SU-DHL-6 (cell line): Measurements from ENCODE around the gene NUCB2.

ENCODE experiments used
- H2AFZ ChIP-seq: fragments of 200-600 bp; sonication (generic); 2 replicates; pipeline ENCODE4 v1.6.1; 2014; ENCODE audit warnings: low read depth, mild to moderate bottlenecking, moderate library complexity, mixed read lengths, antibody characterized with exemption, low read length; ENCODE audit not compliant: severe bottlenecking
- H3F3A ChIP-seq: fragments of 200-600 bp; shearing (Covaris generic); 2 replicates; pipeline ENCODE4 v1.6.0; 2016; ENCODE audit warnings: antibody characterized with exemption, mild to moderate bottlenecking; ENCODE audit not compliant: insufficient read depth
- H3K27ac ChIP-seq: fragments of 200-600 bp; sonication (generic); 2 replicates; pipeline ENCODE4 v1.5.1; 2016; ENCODE audit warnings: low read depth, mild to moderate bottlenecking, low read length, moderate library complexity, mixed read lengths
- H3K27me3 ChIP-seq: fragments of 200-600 bp; sonication (generic), shearing (Covaris generic); 2 replicates; pipeline ENCODE4 v1.6.0; 2014; ENCODE audit warnings: mild to moderate bottlenecking, low read length
- H3K36me3 ChIP-seq: fragments of 200-600 bp; sonication (generic); 2 replicates; pipeline ENCODE4 v1.6.1; 2014; ENCODE audit warnings: mild to moderate bottlenecking, low read length, mixed read lengths
- H3K4me2 ChIP-seq: fragments of 300-600, 200-600 bp; shearing (Covaris generic), sonication (generic); 2 replicates; pipeline ENCODE4 v1.6.0; 2014; ENCODE audit warnings: low read length, low read depth, mild to moderate bottlenecking; ENCODE audit not compliant: poor library complexity, severe bottlenecking
- H3K4me3 ChIP-seq: fragments of 200-600 bp; sonication (generic); 2 replicates; pipeline ENCODE4 v1.5.1; 2014; ENCODE audit warnings: antibody characterized with exemption, low read length, mild to moderate bottlenecking, mixed read lengths; ENCODE audit not compliant: insufficient read depth, poor library complexity, severe bottlenecking
- H3K79me2 ChIP-seq: fragments of 200-600 bp; sonication (generic); 2 replicates; pipeline ENCODE4 v1.6.1; 2014; ENCODE audit warnings: mild to moderate bottlenecking, low read length, moderate library complexity; ENCODE audit not compliant: insufficient read depth
- H3K9ac ChIP-seq: fragments of 200-600 bp; sonication (generic); 2 replicates; pipeline ENCODE4 v1.7.0; 2014; ENCODE audit warnings: mild to moderate bottlenecking, low read length
- H3K9me2 ChIP-seq: fragments of 200-600 bp; sonication (generic); replicated peaks from 2 replicates; pipeline ENCODE4 v1.6.1; 2014; ENCODE audit warnings: low read length; ENCODE audit not compliant: insufficient read depth
- H3K9me3 ChIP-seq: fragments of 200-600 bp; sonication (generic); 2 replicates; pipeline ENCODE4 v1.6.1; 2014; ENCODE audit warnings: low read length, mixed read lengths; ENCODE audit not compliant: insufficient read depth
- H4K20me1 ChIP-seq: fragments of 200-600 bp; sonication (generic); 2 replicates; pipeline ENCODE4 v1.6.1; 2014; ENCODE audit warnings: low read depth, mild to moderate bottlenecking, antibody characterized with exemption, low read length, moderate library complexity, mixed read lengths
- EZH2phosphoT487 ChIP-seq: fragments of 200-600 bp; sonication (generic), shearing (Covaris generic); conservative IDR thresholded peaks from 2 replicates; pipeline ENCODE4 v1.6.1; 2018; ENCODE audit warnings: mild to moderate bottlenecking, antibody characterized with exemption, low read length, moderate library complexity, mixed read lengths
- TF ChIP-seq, protein P1 (sequence below): fragments of 200-600 bp; sonication (generic); IDR thresholded peaks from one replicate; pipeline ENCODE4 v1.5.1; 2017; ENCODE audit warnings: antibody characterized with exemption, mild to moderate bottlenecking, low read length, moderate library complexity; ENCODE audit not compliant: insufficient read depth, poor library complexity, severe bottlenecking

Gene NUCB2

GRCh38 chr11:17314904-17315426 is 38.4 kb downstream of the NUCB2 start:
- H3K36me3 ChIP-seq: peaks cover 57% of the 10 kb centered on the region
- H4K20me1 ChIP-seq: 0 out of 2 replicates have a peak, but pooled peaks cover 3% of the 10 kb centered on the region

GRCh38 chr11:17328871-17329494 is 52.4 kb downstream of the NUCB2 start:
- Histone ChIP-seq H3K27me3 (no peaks in the 10 kb centered on the region), H3K79me2 (no peaks in the 10 kb centered on the region), H3K9ac (no peak overlapping the region), H3K4me2 (no peak overlapping the region), H2AFZ (no peak overlapping the region), H3K27ac (no peak overlapping the region), H3K36me3 (peaks cover 10% of the 10 kb centered on the region; the same call in 1 of the 2 replicates), H3K9me3 (no peaks in the 10 kb centered on the region), H4K20me1 (no peaks in the 10 kb centered on the region), H3F3A (no peaks in the 10 kb centered on the region), H3K4me3 (no peak overlapping the region), H3K9me2 (no peaks in the 10 kb centered on the region)
- TF ChIP-seq EZH2phosphoT487: no peak
- TF ChIP-seq, protein P1, sequence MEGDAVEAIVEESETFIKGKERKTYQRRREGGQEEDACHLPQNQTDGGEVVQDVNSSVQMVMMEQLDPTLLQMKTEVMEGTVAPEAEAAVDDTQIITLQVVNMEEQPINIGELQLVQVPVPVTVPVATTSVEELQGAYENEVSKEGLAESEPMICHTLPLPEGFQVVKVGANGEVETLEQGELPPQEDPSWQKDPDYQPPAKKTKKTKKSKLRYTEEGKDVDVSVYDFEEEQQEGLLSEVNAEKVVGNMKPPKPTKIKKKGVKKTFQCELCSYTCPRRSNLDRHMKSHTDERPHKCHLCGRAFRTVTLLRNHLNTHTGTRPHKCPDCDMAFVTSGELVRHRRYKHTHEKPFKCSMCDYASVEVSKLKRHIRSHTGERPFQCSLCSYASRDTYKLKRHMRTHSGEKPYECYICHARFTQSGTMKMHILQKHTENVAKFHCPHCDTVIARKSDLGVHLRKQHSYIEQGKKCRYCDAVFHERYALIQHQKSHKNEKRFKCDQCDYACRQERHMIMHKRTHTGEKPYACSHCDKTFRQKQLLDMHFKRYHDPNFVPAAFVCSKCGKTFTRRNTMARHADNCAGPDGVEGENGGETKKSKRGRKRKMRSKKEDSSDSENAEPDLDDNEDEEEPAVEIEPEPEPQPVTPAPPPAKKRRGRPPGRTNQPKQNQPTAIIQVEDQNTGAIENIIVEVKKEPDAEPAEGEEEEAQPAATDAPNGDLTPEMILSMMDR: no peak

More at GRCh38 chr11:17314904-17315426, 38.4 kb downstream of the NUCB2 start:
- H3K9me2 ChIP-seq: no peaks in the 10 kb centered on the region
- H3K79me2 ChIP-seq: no peaks in the 10 kb centered on the region
- H3K9me3 ChIP-seq: no peaks in the 10 kb centered on the region
- H3K4me2 ChIP-seq: no peak overlapping the region
- H3K9ac ChIP-seq: no peak overlapping the region
- no peak overlapping the region for H3K27ac ChIP-seq
- no peak overlapping the region for H3K4me3 ChIP-seq
- H3K27me3 ChIP-seq: no peaks in the 10 kb centered on the region
- H2AFZ ChIP-seq: no peak overlapping the region
- TF ChIP-seq, protein P1: no peak
- no peak for TF ChIP-seq EZH2phosphoT487
- H3F3A ChIP-seq: peaks cover 14% of the 10 kb centered on the region

GRCh38 chr11:17331669-17332068 is 55.1 kb downstream of the NUCB2 start:
- no peak overlapping the region for H3K9ac ChIP-seq
- H3K4me3 ChIP-seq: no peak overlapping the region
- no peak overlapping the region for H3K4me2 ChIP-seq
- H3F3A ChIP-seq: 0 out of 2 replicates have a peak, but pooled peaks cover 5% of the 10 kb centered on the region
- no peaks in the 10 kb centered on the region for H3K79me2 ChIP-seq
- TF ChIP-seq, protein P1: no peak
- no peak for TF ChIP-seq EZH2phosphoT487
- H4K20me1 ChIP-seq: no peaks in the 10 kb centered on the region
- H3K27me3 ChIP-seq: no peaks in the 10 kb centered on the region
- H3K9me3 ChIP-seq: no peaks in the 10 kb centered on the region
- H3K9me2 ChIP-seq: no peaks in the 10 kb centered on the region
- peaks cover 9% of the 10 kb centered on the region; the same call in 1 of the 2 replicates for H3K36me3 ChIP-seq
- H2AFZ ChIP-seq: no peak overlapping the region
- no peak overlapping the region for H3K27ac ChIP-seq
